ENCODE measurements around the gene AP2A1.

AP2A1 gene

DNA sequence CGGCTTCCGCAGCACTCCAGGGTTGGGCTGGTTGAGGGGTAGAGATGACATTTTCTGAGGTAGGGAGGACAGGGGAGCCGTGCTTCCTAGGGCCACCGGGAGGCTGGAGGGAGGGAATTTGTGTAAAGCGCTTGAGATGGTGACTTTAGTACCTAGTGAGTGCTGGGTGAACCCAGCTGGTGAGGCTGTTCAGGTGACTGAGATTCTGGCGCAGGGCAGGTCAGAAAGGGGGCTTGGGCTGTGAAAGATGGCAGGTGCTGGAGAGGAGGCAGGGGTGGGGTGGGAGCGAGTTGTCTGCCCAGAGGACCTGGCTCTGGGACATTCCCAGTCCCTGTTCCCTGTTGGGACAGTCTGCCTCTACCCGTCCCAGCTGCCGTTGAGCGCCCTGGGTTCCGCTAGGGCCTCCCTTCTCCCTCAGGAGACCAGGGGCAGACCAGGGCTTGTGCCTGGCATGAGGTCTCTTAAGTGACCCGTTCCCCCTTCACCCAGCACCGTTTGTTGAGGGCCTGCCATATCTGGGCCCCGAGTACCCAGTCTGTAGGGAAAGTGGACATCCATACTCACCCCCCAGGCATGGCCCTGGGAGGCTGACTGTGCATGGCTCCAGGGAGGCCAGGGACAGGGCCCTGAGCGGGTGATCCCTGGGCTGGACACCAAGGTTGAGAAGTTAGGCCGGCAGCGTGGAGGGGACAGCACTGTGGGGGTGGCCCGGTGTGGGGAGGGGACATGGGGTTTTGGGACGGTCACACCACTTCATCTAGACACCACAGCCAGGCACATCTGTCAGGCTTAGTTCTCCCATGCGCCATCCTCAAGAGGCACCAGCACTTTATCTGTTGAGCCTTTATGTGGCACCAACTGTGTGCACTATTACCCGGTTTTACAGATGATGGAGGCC, 89.1 kb downstream of the AP2A1 start:
- DNase-seq (ENCODE audit: low read depth in 2 of 2) = no peak

GRCh38 chr19:49856574-49857021, 89.8 kb downstream of the AP2A1 start:
- no peak for DNase-seq (ENCODE audit: low read depth in 2 of 2)
